Endothelial cell of umbilical vein (primary cell): Measurements from ENCODE around the gene PRDX5. TPM values are rescaled to one million over a fixed set of nuclear protein-coding genes. Genes with fewer than 3 reads are reported as not detected.

ENCODE experiments used
- BruUV-seq: library from RNA; stranded (reverse); fragments of 400-500 nt; replicated peaks from 2 replicates; lab custom pipeline; 2021; lab: Mats Ljungman, UMichigan
- CTCF ChIA-PET: fragments of 300-600, 350-600 bp; sonication (Branson Sonifier 250); formaldehyde crosslinking; loops from one replicate; lab custom pipeline; 2021; ENCODE audit warnings: antibody characterized with exemption, inconsistent platforms; lab: Charles Lee
- POLR2A ChIA-PET: fragments of 300-600, 350-600 bp; sonication (Branson Sonifier 250); formaldehyde crosslinking; loops from one replicate; lab custom pipeline; 2021; ENCODE audit warnings: antibody characterized with exemption, inconsistent platforms; lab: Charles Lee
- DNase-seq: peaks from one replicate; pipeline ENCODE4 v3.0.0-alpha.2; 2011; ENCODE audit warnings: low read depth, low spot score
- FAIRE-seq: peaks from 2 replicates; lab custom pipeline; 2011; peaks lifted over from hg19 to GRCh38; lab: Jason Lieb, UNC
- H2AFZ ChIP-seq: 2 replicates; pipeline ENCODE4 v1.6.0; 2012; ENCODE audit warnings: low read depth, low read length, control low read depth, inconsistent platforms
- H3K27ac ChIP-seq: 2 replicates; pipeline ENCODE4 v1.5.1; 2011; ENCODE audit warnings: low read depth, mild to moderate bottlenecking, control low read depth, low read length, moderate library complexity; ENCODE audit not compliant: insufficient read depth
- H3K27me3 ChIP-seq, 2 experiments: 2 replicates each; pipeline versions ENCODE4 v1.6.0 to v1.6.1; 2011; ENCODE audit warnings: low read length in 2 of 2, mixed read lengths in 1 of 2; ENCODE audit not compliant: control insufficient read depth in 2 of 2, insufficient read depth in 2 of 2
- H3K36me3 ChIP-seq, 2 experiments: 2 replicates in 1 of 2; 3 replicates in 1 of 2; pipeline ENCODE4 v1.5.1; 2011; ENCODE audit warnings: low read length in 2 of 2, mild to moderate bottlenecking in 1 of 2, moderate library complexity in 1 of 2; ENCODE audit not compliant: control insufficient read depth in 2 of 2, insufficient read depth in 2 of 2; ENCODE audit errors: extremely low read depth in 1 of 2
- H3K4me1 ChIP-seq: 3 replicates; pipeline ENCODE4 v1.5.1; 2011; ENCODE audit warnings: mild to moderate bottlenecking, low read length; ENCODE audit not compliant: control insufficient read depth, insufficient read depth; ENCODE audit errors: extremely low read depth
- H3K4me2 ChIP-seq: 2 replicates; pipeline ENCODE4 v1.6.1; 2011; ENCODE audit warnings: low read length, control low read depth, mixed read lengths; ENCODE audit not compliant: insufficient read depth
- H3K4me3 ChIP-seq, 3 experiments: fragments of 200-600 bp in 1 of 3; sonication (generic), shearing (Covaris generic) in 1 of 3; replicated peaks in 1 of 3; 2 replicates each; pipeline ENCODE4 v1.5.1; 2011 to 2016; ENCODE audit warnings: control low read depth in 3 of 3, low read length in 3 of 3, mild to moderate bottlenecking in 2 of 3, inconsistent platforms in 1 of 3, low read depth in 1 of 3, moderate library complexity in 1 of 3; ENCODE audit not compliant: insufficient read depth in 1 of 3
- H3K79me2 ChIP-seq: 2 replicates; pipeline ENCODE4 v1.6.0; 2012; ENCODE audit warnings: low read length, inconsistent platforms; ENCODE audit not compliant: control insufficient read depth, insufficient read depth
- H3K9ac ChIP-seq: replicated peaks from 2 replicates; pipeline ENCODE3; 2011; ENCODE audit warnings: low read length, control low read depth; ENCODE audit not compliant: insufficient read depth; ENCODE audit errors: extremely low read depth
- H3K9me1 ChIP-seq: replicated peaks from 3 replicates; pipeline ENCODE4 v1.6.0; 2011; ENCODE audit warnings: mild to moderate bottlenecking, low read length; ENCODE audit not compliant: control insufficient read depth, insufficient read depth; ENCODE audit errors: extremely low read depth
- H3K9me3 ChIP-seq: replicated peaks from 2 replicates; pipeline ENCODE4 v1.5.1; 2012; ENCODE audit warnings: low read length, inconsistent platforms; ENCODE audit not compliant: control insufficient read depth, insufficient read depth
- H4K20me1 ChIP-seq: replicated peaks from 2 replicates; pipeline ENCODE3; 2011; ENCODE audit warnings: mild to moderate bottlenecking, low read length; ENCODE audit not compliant: control insufficient read depth, insufficient read depth; ENCODE audit errors: extremely low read depth
- EZH2 ChIP-seq: IDR thresholded peaks from 2 replicates; pipeline ENCODE4 v1.6.1; 2012; ENCODE audit warnings: borderline replicate concordance, low read depth, mild to moderate bottlenecking, moderate library complexity, low read length, inconsistent platforms; ENCODE audit not compliant: severe bottlenecking
- FOS ChIP-seq: IDR thresholded peaks from 2 replicates; pipeline ENCODE4 v1.6.1; 2011; ENCODE audit warnings: mild to moderate bottlenecking, low read length, moderate library complexity, borderline replicate concordance; ENCODE audit not compliant: insufficient read depth
- GATA2 ChIP-seq: IDR thresholded peaks from 2 replicates; pipeline ENCODE4 v1.7.0; 2011; ENCODE audit warnings: low read depth, mild to moderate bottlenecking, moderate library complexity, mixed read lengths, low read length; ENCODE audit not compliant: insufficient read length, insufficient read depth
- JUN ChIP-seq: IDR thresholded peaks from 2 replicates; pipeline ENCODE4 v1.6.1; 2011; ENCODE audit warnings: borderline replicate concordance, low read depth; ENCODE audit not compliant: insufficient read length, insufficient read depth
- MYC ChIP-seq: IDR thresholded peaks from one replicate; pipeline ENCODE4 v1.6.1; 2011; ENCODE audit warnings: mild to moderate bottlenecking, low read depth, low read length
- POLR2A ChIP-seq: IDR thresholded peaks from 2 replicates; pipeline ENCODE4 v1.6.1; 2012; ENCODE audit warnings: low read depth, mild to moderate bottlenecking, control low read depth, low read length
- POLR2AphosphoS5 ChIP-seq: IDR thresholded peaks from 2 replicates; pipeline ENCODE4 v1.6.1; 2012; ENCODE audit warnings: low read depth, mild to moderate bottlenecking, control low read depth, low read length, moderate library complexity; ENCODE audit not compliant: insufficient read depth
- dilution Hi-C: fragments of 300-500 bp; cut with MboI; formaldehyde crosslinking; loops from one replicate; pipeline ENCODE4 v1.15.0; 2019; ENCODE audit warnings: low sequenced_read_pairs; ENCODE audit not compliant: extremely low pct_ligation_motif_present
- intact Hi-C: fragments of 100-400 bp; cut with micrococcal nuclease; formaldehyde crosslinking; loops from one replicate; pipeline ENCODE4 v1.10.0; 2022
- polyA plus RNA-seq, 4 experiments: library from polyadenylated mRNA; depleted of rRNA in 3 of 4; stranded (reverse) in 3 of 4; unstranded in 1 of 4; fragments of >200 nt; gene quantifications; 2 replicates each; pipeline versions ENCODE4 v1.2.1 to v1.2.3, GENCODE V29; 2011 to 2012; ENCODE audit warnings: missing spikeins in 1 of 4
- total RNA-seq: library from RNA; stranded (reverse); gene quantifications from 2 replicates; pipeline ENCODE4 v1.2.3, GENCODE V29; 2021
- TF ChIP-seq, protein P1 (sequence below), 2 donors: IDR thresholded peaks; 1 replicate in 1 of 2; 2 replicates in 1 of 2; pipeline ENCODE4 v1.5.1; 2011; ENCODE audit warnings: low read length in 2 of 2, mild to moderate bottlenecking in 2 of 2, moderate library complexity in 2 of 2, control low read depth in 1 of 2, inconsistent platforms in 1 of 2, low read depth in 1 of 2; ENCODE audit not compliant: insufficient read depth in 1 of 2; ENCODE audit errors: extremely low read depth in 1 of 2
- TF ChIP-seq, protein P2 (sequence below): IDR thresholded peaks from 2 replicates; pipeline ENCODE4 v1.6.1; 2011; ENCODE audit not compliant: insufficient read depth, insufficient read length

The PRDX5 gene
- total and polyA plus RNA-seq, 2 donors (not counting 3 experiments of a cell fraction or from before 2014, with no cell fraction given), result 199 to 709 TPM

DNA sequence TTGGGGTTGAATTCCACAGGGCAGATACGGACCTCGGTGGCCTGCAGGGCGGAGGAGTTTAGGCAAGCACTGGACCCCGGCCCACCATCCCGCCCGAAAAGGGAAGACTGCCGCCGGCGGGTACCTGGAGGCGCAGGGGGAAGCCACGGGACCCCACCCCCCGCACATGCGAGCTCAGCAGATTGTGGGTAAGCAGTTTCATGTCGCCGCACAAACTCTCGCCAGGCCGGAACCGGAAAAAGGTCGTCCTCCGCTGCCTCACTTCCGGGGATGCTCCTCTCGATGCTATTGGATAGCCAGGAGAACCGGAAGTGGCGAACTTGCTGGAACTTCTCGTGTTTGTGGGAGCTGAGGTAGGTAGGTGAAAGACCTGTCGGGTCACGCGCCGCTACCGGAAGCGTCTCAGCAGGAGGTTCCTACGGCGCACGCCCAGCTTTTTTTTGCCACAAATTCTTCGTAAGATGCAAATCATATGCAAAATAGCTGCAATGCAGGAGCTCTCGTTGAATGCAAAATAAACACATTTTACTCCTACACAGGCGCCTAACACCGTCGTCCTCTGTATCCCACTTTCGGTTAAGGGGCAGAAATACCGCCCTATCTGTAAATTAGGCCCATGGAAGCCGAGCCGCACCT is 478 bp upstream of the PRDX5 start, which contains the start of gene TRMT112:
Gene TRMT112, minus strand, starts transcription at position 235 of the 636 bp plus-strand sequence. Its CDS starts 33 bp downstream, at position 202.
- H3K27ac ChIP-seq, result peak within 1 kb of the TSS; percentile 87
- peaks cover 10% of the 10 kb centered on the region for H3K4me1 ChIP-seq
- peak within 1 kb of the TSS; percentile 57 to 76 (median 75) for H3K4me3 ChIP-seq
- no peaks in the 10 kb centered on the region for H4K20me1 ChIP-seq
- H2AFZ ChIP-seq, result peak within 1 kb of the TSS; percentile 65
- BruUV-seq, result no TSS peak
- TF ChIP-seq GATA2 (no peak), POLR2AphosphoS5 (peak; percentile 83), FOS (no peak), JUN (no peak), POLR2A (peak; percentile 84), EZH2 (no peak), MYC (no peak)
- TF ChIP-seq, protein P1, sequence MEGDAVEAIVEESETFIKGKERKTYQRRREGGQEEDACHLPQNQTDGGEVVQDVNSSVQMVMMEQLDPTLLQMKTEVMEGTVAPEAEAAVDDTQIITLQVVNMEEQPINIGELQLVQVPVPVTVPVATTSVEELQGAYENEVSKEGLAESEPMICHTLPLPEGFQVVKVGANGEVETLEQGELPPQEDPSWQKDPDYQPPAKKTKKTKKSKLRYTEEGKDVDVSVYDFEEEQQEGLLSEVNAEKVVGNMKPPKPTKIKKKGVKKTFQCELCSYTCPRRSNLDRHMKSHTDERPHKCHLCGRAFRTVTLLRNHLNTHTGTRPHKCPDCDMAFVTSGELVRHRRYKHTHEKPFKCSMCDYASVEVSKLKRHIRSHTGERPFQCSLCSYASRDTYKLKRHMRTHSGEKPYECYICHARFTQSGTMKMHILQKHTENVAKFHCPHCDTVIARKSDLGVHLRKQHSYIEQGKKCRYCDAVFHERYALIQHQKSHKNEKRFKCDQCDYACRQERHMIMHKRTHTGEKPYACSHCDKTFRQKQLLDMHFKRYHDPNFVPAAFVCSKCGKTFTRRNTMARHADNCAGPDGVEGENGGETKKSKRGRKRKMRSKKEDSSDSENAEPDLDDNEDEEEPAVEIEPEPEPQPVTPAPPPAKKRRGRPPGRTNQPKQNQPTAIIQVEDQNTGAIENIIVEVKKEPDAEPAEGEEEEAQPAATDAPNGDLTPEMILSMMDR (IDR thresholded peaks at IDR 0.05; ENCODE audit: extremely low read depth in 1 of 2, insufficient read depth in 1 of 2, low read depth in 1 of 2, low read length in 2 of 2), result no peak
- TF ChIP-seq, protein P2, sequence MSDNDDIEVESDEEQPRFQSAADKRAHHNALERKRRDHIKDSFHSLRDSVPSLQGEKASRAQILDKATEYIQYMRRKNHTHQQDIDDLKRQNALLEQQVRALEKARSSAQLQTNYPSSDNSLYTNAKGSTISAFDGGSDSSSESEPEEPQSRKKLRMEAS, result peak; percentile 30
- no peaks in the 10 kb centered on the region for H3K27me3 ChIP-seq
- intact Hi-C loops (loop anchor here (1.0 kb wide), 2 partner anchors 12 to 38 kb away; partner anchors contain the start of gene ESRRA), dilution Hi-C loops (no loop called here)
- H3K9me1 ChIP-seq, result no peaks in the 10 kb centered on the region
- POLR2A ChIA-PET, result interaction anchor here (0.6 to 2.1 kb wide), 7 partner anchors 8 to 136 kb away, joined by 3 to 6 read pairs (median 5); partner anchors contain the start of genes NUDT22, STIP1 and TRPT1
- no peaks in the 10 kb centered on the region for H3K9me3 ChIP-seq
- H3K79me2 ChIP-seq, result peaks cover 4% of the 10 kb centered on the region
- DNase-seq (peak; percentile 94), FAIRE-seq (peak; percentile 99)
- H3K4me2 ChIP-seq, result peak within 1 kb of the TSS; percentile 87
- CTCF ChIA-PET, result interaction anchor here (0.5 to 3.6 kb wide), 24 partner anchors 10 to 582 kb away, joined by 3 to 72 read pairs (median 6); partner anchors contain the start of genes BAD, CATSPERZ, CCDC88B and ESRRA
- H3K36me3 ChIP-seq, result peaks cover 2 to 16% of the 10 kb centered on the region in 2 experiments
- peak within 1 kb of the TSS; percentile 77 for H3K9ac ChIP-seq
